UCSD-AML1 (cell line): Measurements from ENCODE around the gene AGPAT2.

Source experiments
- DNase-seq: peaks from one replicate; lab custom pipeline; 2025; ENCODE audit not compliant: unreplicated experiment; lab: John Stamatoyannopoulos, UW

The AGPAT2 gene

GRCh38 chr9:136689108-136689460 is 1.8 kb upstream of the AGPAT2 start:
- no peak for DNase-seq

GRCh38 chr9:136688274-136689107 is 1.2 kb upstream of the AGPAT2 start:
- no peak for DNase-seq

GRCh38 chr9:136687721-136688223 is 515 bp upstream of the AGPAT2 start:
- no peak for DNase-seq

- DNase-seq = no peak
Measured at GRCh38 chr9:136686534-136686793, 793 bp downstream of the AGPAT2 start.

- DNase-seq = no peak
Measured at GRCh38 chr9:136685790-136686533, 1.3 kb downstream of the AGPAT2 start.

- no peak for DNase-seq
Measured at GRCh38 chr9:136685216-136685615, 2.0 kb downstream of the AGPAT2 start.

- no peak for DNase-seq
Measured at GRCh38 chr9:136684799-136685198, 2.5 kb downstream of the AGPAT2 start.

GRCh38 chr9:136684339-136684738 is 2.9 kb downstream of the AGPAT2 start:
- no peak for DNase-seq

GRCh38 chr9:136683755-136684154 is 3.5 kb downstream of the AGPAT2 start:
- no peak for DNase-seq

- DNase-seq = no peak
Measured at GRCh38 chr9:136683173-136683745, 4.0 kb downstream of the AGPAT2 start.

- DNase-seq = no peak
Measured at GRCh38 chr9:136682710-136683109, 4.5 kb downstream of the AGPAT2 start.

- DNase-seq = no peak
Measured at GRCh38 chr9:136681945-136682699, 5.1 kb downstream of the AGPAT2 start.

GRCh38 chr9:136681029-136681428 is 6.2 kb downstream of the AGPAT2 start:
- DNase-seq = no peak

- no peak for DNase-seq
Measured at GRCh38 chr9:136679431-136679941, 7.8 kb downstream of the AGPAT2 start.

- no peak for DNase-seq
Measured at GRCh38 chr9:136678624-136679023, 8.6 kb downstream of the AGPAT2 start.

GRCh38 chr9:136678034-136678433 is 9.2 kb downstream of the AGPAT2 start:
- no peak for DNase-seq

- DNase-seq = no peak
Measured at GRCh38 chr9:136676920-136677686, 10.2 kb downstream of the AGPAT2 start.

- no peak for DNase-seq
Measured at GRCh38 chr9:136676297-136676794, 10.9 kb downstream of the AGPAT2 start.

GRCh38 chr9:136675477-136676296 is 11.6 kb downstream of the AGPAT2 start:
- no peak for DNase-seq
